Femur (tissue), 1 donor: Measurements from ENCODE around the gene FRMD8.
"Not testable (repeated sequence)": the region's sequence is repeated elsewhere in the genome, so short reads cannot be mapped to it uniquely, and the experiment has no call there.

Source experiments
- DNase-seq: peaks from one replicate; pipeline ENCODE4 v3.0.0-alpha.2; 2017

Gene FRMD8

GRCh38 chr11:65438257-65439151 is 52.1 kb downstream of the FRMD8 start:
- no peak for DNase-seq

GRCh38 chr11:65439331-65440181 is 53.1 kb downstream of the FRMD8 start:
- no peak for DNase-seq

GRCh38 chr11:65440831-65441499 is 54.5 kb downstream of the FRMD8 start:
- DNase-seq, result no peak

GRCh38 chr11:65442842-65443331 is 56.5 kb downstream of the FRMD8 start:
- DNase-seq, result no peak

- no peak for DNase-seq
Measured at GRCh38 chr11:65444314-65445051, 58.0 kb downstream of the FRMD8 start.

GRCh38 chr11:65445101-65445603 is 58.7 kb downstream of the FRMD8 start:
- DNase-seq, result no peak

GRCh38 chr11:65445604-65446445 is 59.4 kb downstream of the FRMD8 start:
- no peak for DNase-seq

GRCh38 chr11:65446446-65447277 is 60.2 kb downstream of the FRMD8 start:
- DNase-seq, result no peak

- no peak for DNase-seq
Measured at GRCh38 chr11:65448074-65448417, 61.6 kb downstream of the FRMD8 start.

GRCh38 chr11:65448418-65449105 is 62.1 kb downstream of the FRMD8 start:
- DNase-seq, result no peak

- not testable (repeated sequence) for DNase-seq
Measured at GRCh38 chr11:65451301-65451700, 64.9 kb downstream of the FRMD8 start.

- not testable (repeated sequence) for DNase-seq
Measured at GRCh38 chr11:65452259-65452658, 65.8 kb downstream of the FRMD8 start.

- DNase-seq, result peak; percentile 70
Measured at GRCh38 chr11:65452806-65453490, 66.5 kb downstream of the FRMD8 start.

- DNase-seq, result no peak
Measured at GRCh38 chr11:65454311-65454695, 67.9 kb downstream of the FRMD8 start.

GRCh38 chr11:65454696-65455456 is 68.4 kb downstream of the FRMD8 start:
- peak; percentile 95 for DNase-seq

- no peak for DNase-seq
Measured at GRCh38 chr11:65456418-65456817, 70.0 kb downstream of the FRMD8 start.

- DNase-seq, result no peak
Measured at GRCh38 chr11:65459552-65459951, 73.1 kb downstream of the FRMD8 start.
